Embryonic facial prominence (tissue), 1 donor: ENCODE measurements around the gene CISH.

ENCODE experiments used
- DNase-seq: peaks from one replicate; pipeline ENCODE4 v3.0.0-alpha.2; 2016; ENCODE audit errors: extremely low spot score

Gene CISH

GRCh38 chr3:50611464-50612233, at the start of gene CISH:
Gene CISH (minus strand): TSS chr3:50611774. CDS start chr3:50611650, 124 bp downstream.
- peak; percentile 92 for DNase-seq

DNA sequence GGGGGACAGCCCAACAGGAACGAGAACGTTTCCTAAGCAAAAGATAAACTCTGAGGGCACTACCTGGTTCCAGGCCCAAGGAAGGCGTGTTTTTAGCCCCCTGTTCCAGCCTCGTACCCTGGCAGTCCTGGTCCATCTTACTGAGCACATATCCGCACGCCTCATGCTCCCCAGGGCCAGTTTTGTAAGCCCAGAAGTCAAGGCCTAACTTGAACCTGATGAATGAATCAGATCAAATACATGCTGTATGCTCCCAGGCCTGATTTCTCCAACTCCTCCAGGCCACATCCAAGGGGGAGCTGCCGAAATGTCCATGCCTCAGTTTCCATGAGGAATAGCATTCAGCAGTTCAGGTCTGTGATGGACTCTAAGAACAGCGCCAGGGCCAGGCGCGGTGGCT, 48.8 kb upstream of the CISH start:
- no peak for DNase-seq

DNA sequence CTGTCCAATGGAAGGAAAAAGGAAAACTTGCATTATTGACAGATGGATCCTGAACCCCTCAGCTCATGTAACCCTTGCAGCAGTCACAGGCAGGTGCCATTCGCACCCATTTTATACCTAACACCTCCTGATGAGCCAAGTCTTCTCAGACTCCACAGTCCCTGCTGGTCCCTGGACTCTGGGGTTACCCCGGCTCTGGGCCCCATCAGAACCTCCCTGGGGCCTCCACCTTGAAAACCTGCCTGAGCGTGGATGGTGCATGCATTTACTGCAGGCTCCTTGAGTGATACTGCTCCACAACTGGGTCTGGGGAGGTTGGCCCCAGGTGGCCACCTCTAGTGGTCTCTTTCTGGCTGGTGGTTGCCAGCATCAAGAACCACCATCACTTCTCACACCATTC, 47.3 kb upstream of the CISH start:
- no peak for DNase-seq

DNA sequence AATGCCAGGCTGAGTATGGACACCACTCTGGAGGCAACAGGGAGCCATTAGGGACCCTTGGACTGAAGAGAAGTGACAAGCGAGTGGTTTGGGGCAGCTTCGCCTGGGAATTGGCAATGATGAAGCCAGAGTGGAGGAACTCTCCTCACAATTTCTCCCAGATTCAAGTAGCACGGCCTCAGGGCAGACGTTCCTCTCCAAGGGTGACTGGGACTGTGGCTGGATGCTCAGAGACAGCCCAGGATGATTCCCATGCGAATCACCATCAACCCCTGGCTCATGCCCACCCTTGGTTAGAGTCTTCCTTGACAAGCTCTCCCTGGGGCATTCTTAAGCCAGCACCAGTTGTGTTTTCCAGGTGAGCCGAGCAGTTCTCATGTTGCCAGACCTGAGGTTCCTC, 46.8 kb upstream of the CISH start:
- no peak for DNase-seq

DNA sequence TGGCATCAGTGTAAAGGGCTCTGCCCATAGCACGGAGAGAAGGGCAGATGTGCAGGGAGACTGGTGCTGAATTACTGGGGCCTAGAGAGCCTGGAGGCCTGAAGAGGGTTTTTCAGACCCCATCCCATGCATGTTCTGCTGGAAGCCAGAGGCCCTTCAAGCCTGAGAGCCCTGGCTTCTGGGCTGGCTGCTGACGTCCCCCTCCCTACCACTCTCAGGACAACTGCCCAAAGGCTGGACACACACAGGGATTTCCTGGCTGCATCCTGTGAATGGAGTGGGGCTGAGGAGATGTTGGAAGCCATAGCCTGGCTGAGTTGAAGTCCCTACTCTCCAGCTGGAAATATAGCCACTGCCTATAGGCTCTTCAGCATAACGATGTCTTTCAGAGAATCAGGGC, 46.2 kb upstream of the CISH start:
- no peak for DNase-seq

GRCh38 chr3:50657407-50657806, 45.8 kb upstream of the CISH start:
- no peak for DNase-seq

- DNase-seq, result no peak
These were observed 45.0 kb upstream of the CISH start for GRCh38 chr3:50656417-50657195.

GRCh38 chr3:50655009-50655830, 43.6 kb upstream of the CISH start:
- DNase-seq, result no peak

- no peak for DNase-seq
These were observed 42.5 kb upstream of the CISH start for GRCh38 chr3:50653937-50654595.

DNA sequence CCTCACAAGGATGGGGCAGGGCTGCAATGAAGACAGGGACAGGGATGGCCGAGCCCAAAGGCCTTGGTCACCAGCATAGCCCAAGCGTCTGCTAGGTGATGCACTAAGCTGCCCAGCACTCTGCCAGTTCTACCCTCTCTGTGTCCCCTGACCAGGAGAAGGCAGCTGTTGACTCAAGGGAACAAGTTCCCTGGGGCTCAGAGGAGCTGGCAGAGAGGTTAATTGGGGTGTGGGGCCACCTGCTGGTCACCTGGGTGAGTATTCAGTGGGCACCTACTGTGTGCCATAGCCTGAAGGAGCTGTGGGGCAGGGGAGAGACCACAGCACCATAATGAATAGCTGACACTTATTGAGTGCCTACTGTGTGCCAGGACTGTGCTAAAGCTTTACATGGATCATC, 41.1 kb upstream of the CISH start:
- DNase-seq, result no peak

DNA sequence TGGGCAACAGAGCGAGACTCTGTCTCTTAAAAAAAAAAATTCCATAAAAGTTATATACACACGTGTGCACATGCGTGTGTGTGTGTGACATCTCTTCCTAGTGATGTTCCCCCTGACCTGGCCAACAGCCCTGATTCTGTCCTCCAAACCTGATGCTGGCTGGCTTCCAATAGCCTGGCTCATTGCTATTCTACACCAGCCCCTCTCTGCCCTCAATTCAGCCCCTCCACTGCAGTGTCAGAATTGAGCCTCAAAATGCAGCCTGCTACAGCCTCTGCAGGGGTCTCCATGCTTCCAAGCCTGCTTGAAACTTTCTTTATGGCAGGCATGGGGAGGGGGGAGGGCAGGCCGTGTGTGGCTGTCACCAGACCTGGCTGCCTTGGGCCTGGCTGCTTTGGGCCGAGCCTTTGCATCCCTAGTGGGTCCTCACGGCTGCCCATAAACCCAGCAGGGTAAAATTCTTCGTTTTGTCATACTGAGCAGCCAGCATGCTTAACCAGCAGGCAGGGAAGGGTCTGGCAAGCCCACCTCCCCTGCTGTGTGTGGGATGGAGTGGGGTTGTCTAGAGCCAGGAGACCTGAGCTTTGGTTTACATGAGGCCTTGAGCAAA, 40.5 kb upstream of the CISH start:
- DNase-seq, result no peak

GRCh38 chr3:50651445-50651844, 39.9 kb upstream of the CISH start:
- no peak for DNase-seq

DNA sequence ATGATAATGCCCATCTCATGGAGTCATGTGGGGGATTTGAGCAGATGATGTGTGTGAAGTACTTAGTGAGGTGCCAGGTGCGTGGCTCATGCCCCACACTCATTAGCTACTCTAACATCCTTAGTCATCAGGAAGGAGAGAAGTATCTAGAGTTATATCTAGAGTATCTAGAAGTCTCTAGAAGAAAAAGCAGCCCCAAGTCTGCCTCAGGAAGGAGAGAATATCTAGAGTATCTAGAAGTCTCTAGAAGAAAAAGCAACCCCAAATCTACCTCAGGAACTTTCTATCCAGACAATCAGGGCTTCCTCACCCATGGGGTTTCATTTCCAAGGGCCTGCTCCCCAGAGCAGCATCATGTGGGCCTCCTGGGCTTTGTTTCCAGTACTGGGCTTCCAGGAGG, 38.4 kb upstream of the CISH start:
- DNase-seq, result no peak

DNA sequence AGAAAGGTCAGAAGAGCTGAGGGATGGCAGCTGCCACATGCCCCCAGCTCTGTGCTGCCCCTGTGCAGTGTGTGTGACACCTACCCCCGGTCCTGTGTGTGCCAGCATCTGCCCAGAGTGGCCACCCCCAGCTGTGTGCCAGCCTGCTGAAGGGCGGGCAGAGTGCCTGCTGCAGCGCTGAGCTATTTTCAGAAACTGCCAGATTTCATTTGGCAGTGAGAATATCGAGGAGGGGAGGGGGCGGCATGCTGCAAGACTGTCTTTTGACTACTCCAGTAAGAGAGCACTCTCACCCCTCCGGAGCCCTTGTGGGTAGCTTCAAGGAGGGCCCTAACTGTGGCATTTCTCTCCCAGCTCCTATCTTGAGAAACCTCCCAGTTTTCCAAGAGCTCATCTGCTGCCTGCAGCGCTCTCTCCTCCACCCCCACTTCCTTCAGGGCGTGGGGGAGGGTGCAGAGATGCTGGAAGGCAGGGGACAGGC, 37.9 kb upstream of the CISH start:
- no peak for DNase-seq

DNA sequence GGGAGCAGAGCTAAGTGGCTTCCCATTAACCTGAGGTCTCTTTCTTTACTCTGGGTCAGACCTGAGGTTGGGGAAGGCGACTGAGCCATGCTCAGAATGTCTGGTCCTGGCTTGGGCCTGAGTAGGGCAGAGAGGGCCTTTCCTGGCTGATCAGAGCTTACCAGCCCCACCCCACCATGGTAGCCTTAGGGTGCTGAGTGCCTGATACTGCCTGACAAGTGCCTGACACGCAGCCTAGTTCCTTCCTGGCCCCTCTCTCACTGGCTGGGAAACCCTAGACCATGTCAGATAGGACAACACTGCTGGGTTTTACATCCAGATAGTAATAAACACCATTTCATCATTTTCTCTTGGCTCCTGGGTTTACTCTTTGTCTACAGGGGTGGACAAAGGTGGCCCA, 37.4 kb upstream of the CISH start:
- DNase-seq, result no peak

GRCh38 chr3:50648313-50648712, 36.7 kb upstream of the CISH start:
- no peak for DNase-seq

DNA sequence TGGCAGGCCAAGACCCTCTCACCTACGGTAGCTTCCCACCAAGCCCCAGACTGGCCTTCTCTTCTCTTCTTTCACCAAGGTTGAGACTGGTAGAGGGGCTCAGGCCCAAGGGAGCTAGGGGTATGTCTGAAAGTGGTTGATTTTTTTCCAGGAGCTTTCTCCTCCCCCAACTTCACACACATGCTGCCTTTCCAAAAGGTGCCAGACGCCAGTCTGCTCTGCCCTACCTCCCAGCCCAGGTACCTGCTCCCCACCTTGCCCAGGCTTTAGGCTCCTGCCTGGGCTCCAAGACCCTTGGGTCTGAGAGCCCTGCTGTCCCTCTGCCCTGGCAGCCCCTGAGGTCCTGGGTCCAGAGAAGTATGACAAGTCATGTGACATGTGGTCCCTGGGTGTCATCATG, 33.8 kb upstream of the CISH start:
- no peak for DNase-seq

DNA sequence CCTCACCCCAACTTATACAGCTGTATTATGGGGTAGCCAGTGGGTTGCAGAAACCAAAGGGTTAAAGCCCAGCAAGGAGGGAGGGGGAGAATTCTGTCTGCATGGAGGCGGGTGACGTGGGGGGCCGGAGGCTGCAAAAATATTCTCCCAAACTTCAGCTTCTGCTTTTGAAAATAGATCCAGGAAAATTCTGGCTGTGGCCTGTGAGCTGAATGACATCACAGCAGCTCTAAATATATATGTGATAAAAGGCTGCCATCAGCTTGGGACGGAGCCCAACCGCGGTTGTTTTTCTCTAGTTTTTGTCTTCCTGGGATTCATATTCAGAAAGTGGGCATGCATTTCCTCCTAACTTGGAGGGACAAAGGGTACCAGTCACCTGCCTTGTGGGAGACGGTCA, 33.0 kb upstream of the CISH start:
- no peak for DNase-seq

DNA sequence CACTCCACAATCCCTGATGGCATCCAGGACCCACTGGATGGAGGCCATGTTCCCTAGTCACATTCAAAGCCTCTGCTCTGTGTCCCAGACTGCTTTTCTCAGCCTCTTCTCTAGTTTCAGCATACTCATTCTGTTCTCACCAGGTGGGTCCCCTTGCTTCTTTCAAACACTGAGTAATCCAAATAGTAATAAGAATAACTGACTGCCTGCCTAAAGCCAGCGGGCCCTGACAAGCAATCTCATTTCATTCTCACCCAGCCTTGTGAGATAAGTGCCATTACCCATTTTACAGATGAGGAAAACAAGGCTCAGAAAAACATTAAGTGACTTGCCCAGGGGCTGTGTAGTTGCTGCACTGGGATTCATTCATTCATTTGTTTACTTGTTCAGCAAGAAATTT, 30.8 kb upstream of the CISH start:
- DNase-seq, result no peak

GRCh38 chr3:50639055-50639494, 27.5 kb upstream of the CISH start:
- DNase-seq, result no peak

DNA sequence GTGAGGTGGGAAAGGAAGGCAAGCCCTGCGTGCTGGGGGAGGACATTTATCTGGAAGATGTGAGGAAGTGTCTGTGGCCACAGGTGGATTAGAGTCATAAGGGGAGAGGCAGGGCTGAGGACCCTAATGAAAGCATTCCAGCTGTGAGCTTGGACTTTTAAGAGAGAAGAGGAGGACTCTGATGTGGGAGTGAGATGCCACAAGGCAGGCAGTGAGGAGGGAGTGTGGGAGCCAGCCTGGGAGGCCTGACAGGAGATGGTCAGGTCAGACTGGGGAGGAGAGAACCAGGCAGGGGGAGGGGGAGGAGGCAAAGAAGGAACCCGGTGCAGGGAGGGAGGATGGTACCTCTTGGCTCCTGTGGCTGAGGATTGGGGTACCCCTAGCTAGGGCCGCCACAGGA, 26.4 kb upstream of the CISH start:
- DNase-seq, result no peak
